Measurements from ENCODE around the gene SLC5A9.

GRCh38 chr1:48235652-48236051 lies 13.1 kb downstream of the SLC5A9 start:
- TF ChIP-seq EZH2 (IDR thresholded peaks at IDR 0.05; ENCODE audit: borderline replicate concordance, insufficient read depth, low read depth, low read length, poor library complexity, severe bottlenecking): no peak
- TF ChIP-seq, protein P1, sequence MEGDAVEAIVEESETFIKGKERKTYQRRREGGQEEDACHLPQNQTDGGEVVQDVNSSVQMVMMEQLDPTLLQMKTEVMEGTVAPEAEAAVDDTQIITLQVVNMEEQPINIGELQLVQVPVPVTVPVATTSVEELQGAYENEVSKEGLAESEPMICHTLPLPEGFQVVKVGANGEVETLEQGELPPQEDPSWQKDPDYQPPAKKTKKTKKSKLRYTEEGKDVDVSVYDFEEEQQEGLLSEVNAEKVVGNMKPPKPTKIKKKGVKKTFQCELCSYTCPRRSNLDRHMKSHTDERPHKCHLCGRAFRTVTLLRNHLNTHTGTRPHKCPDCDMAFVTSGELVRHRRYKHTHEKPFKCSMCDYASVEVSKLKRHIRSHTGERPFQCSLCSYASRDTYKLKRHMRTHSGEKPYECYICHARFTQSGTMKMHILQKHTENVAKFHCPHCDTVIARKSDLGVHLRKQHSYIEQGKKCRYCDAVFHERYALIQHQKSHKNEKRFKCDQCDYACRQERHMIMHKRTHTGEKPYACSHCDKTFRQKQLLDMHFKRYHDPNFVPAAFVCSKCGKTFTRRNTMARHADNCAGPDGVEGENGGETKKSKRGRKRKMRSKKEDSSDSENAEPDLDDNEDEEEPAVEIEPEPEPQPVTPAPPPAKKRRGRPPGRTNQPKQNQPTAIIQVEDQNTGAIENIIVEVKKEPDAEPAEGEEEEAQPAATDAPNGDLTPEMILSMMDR (IDR thresholded peaks at IDR 0.05): no peak

Data from B cell (primary cell).